B cell (primary cell): ENCODE results near the gene AMIGO1. TPM values are rescaled to one million over a fixed set of nuclear protein-coding genes. Genes with fewer than 3 reads are reported as not detected.
A peak's percentile ranks its signal among the peaks of the same experiment; 100 is the strongest.

Source experiments
- ATAC-seq: fragments of 200-7000 bp; cut with Tn5 transposase; one replicate; pipeline ENCODE4 v1.10.0; 2021; ENCODE audit warnings: low read depth, mild to moderate bottlenecking, moderate number of reproducible peaks, moderate library complexity
- CTCF ChIA-PET: fragments of 350-600 bp; sonication (Branson Sonifier 250); formaldehyde crosslinking; loops from one replicate; lab custom pipeline; 2021; ENCODE audit warnings: antibody characterized with exemption, inconsistent platforms; lab: Charles Lee
- POLR2A ChIA-PET: fragments of 350-600 bp; sonication (Branson Sonifier 250); formaldehyde crosslinking; loops from one replicate; lab custom pipeline; 2021; ENCODE audit warnings: antibody characterized with exemption; lab: Charles Lee
- DNase-seq: peaks from one replicate; pipeline ENCODE4 v3.0.0; 2013
- H2AFZ ChIP-seq: 2 replicates; pipeline ENCODE4 v1.6.1; 2012; ENCODE audit warnings: mild to moderate bottlenecking, low read depth, low read length; ENCODE audit not compliant: insufficient read depth, poor library complexity, severe bottlenecking
- H3K27ac ChIP-seq, 2 donors: 1 replicate in 1 of 2; 2 replicates in 1 of 2; pipeline ENCODE4 v1.5.1; 2012 to 2013; ENCODE audit warnings: low read length in 2 of 2, mild to moderate bottlenecking in 2 of 2, moderate library complexity in 1 of 2
- H3K27me3 ChIP-seq, 4 experiments: fragments of 200-600 bp in 1 of 4; sonication (generic) in 1 of 4; replicated peaks in 1 of 4; 1 replicate in 2 of 4; 2 replicates in 2 of 4; pipeline versions ENCODE4 v1.6.1 to v1.7.0; 2013 to 2016; ENCODE audit warnings: low read length in 3 of 4, mild to moderate bottlenecking in 2 of 4, mixed read lengths in 1 of 4, moderate library complexity in 1 of 4; ENCODE audit not compliant: insufficient read depth in 4 of 4, control insufficient read depth in 3 of 4; ENCODE audit errors: control extremely low read depth in 1 of 4
- H3K36me3 ChIP-seq, 2 experiments: replicated peaks in 1 of 2; 1 replicate in 1 of 2; 2 replicates in 1 of 2; pipeline versions ENCODE4 v1.6.1 to v1.7.1; 2013; ENCODE audit warnings: low read length in 1 of 2; ENCODE audit not compliant: insufficient read depth in 2 of 2, control insufficient read depth in 1 of 2; ENCODE audit errors: control extremely low read depth in 1 of 2, extremely low read depth in 1 of 2
- H3K4me1 ChIP-seq, 2 donors: fragments of 200-600 bp in 1 of 2; sonication (generic) in 1 of 2; 1 replicate in 1 of 2; 2 replicates in 1 of 2; pipeline versions ENCODE4 v1.5.1 to v1.6.1; 2013 to 2017; ENCODE audit warnings: low read length in 2 of 2; ENCODE audit not compliant: control insufficient read depth in 2 of 2, insufficient read depth in 2 of 2
- H3K4me2 ChIP-seq: replicated peaks from 2 replicates; pipeline ENCODE3; 2012; ENCODE audit warnings: mild to moderate bottlenecking, low read depth, low read length; ENCODE audit not compliant: poor library complexity, severe bottlenecking
- H3K4me3 ChIP-seq, 5 experiments: fragments of 200-600 bp in 1 of 5; sonication (generic) in 1 of 5; 1 replicate in 3 of 5; 2 replicates in 2 of 5; pipeline versions ENCODE4 v1.5.1 to v1.7.0; 2011 to 2016; ENCODE audit warnings: low read length in 4 of 5, mild to moderate bottlenecking in 4 of 5, low read depth in 2 of 5, control low read depth in 1 of 5, moderate library complexity in 1 of 5; ENCODE audit not compliant: insufficient read depth in 1 of 5; ENCODE audit errors: control extremely low read depth in 1 of 5, extremely low read depth in 1 of 5
- H3K79me2 ChIP-seq: fragments of 200-600 bp; sonication (generic); one replicate; pipeline ENCODE4 v1.6.0; 2016; ENCODE audit warnings: low read length; ENCODE audit not compliant: control insufficient read depth, insufficient read depth
- H3K9ac ChIP-seq: fragments of 200-600 bp; sonication (generic); 2 replicates; pipeline ENCODE4 v1.6.1; 2017; ENCODE audit warnings: mild to moderate bottlenecking, low read length, moderate library complexity
- H3K9me3 ChIP-seq, 3 donors: one replicate each; pipeline versions ENCODE4 v1.6.1 to v1.7.1; 2013; ENCODE audit warnings: low read length in 2 of 3; ENCODE audit not compliant: control insufficient read depth in 2 of 3, insufficient read depth in 1 of 3; ENCODE audit errors: control extremely low read depth in 1 of 3
- H4K20me1 ChIP-seq: 2 replicates; pipeline ENCODE4 v1.6.0; 2012; ENCODE audit warnings: mild to moderate bottlenecking, low read length; ENCODE audit not compliant: insufficient read depth, control insufficient read depth, poor library complexity, severe bottlenecking
- H3K27ac Mint-ChIP-seq: one replicate; pipeline ENCODE4 v1.8.0; 2021; ENCODE audit warnings: mixed read lengths
- H3K27me3 Mint-ChIP-seq: one replicate; pipeline ENCODE4 v1.8.0; 2021; ENCODE audit warnings: mixed read lengths
- H3K4me1 Mint-ChIP-seq: one replicate; pipeline ENCODE4 v1.8.0; 2021; ENCODE audit warnings: mixed read lengths
- H3K4me3 Mint-ChIP-seq: one replicate; pipeline ENCODE4 v1.8.0; 2021; ENCODE audit warnings: mixed read lengths
- H3K9me3 Mint-ChIP-seq: one replicate; pipeline ENCODE4 v1.8.0; 2022; ENCODE audit warnings: mixed read lengths; ENCODE audit not compliant: insufficient read depth
- EZH2 ChIP-seq: IDR thresholded peaks from 2 replicates; pipeline ENCODE4 v1.6.1; 2012; ENCODE audit warnings: borderline replicate concordance, low read depth, mild to moderate bottlenecking, moderate library complexity, low read length; ENCODE audit not compliant: insufficient read depth, poor library complexity, severe bottlenecking
- WGBS: methylation state at CpG from one replicate; pipeline ENCODE4 v1.1.5; 2013; ENCODE audit warnings: missing lambda C conversion rate; ENCODE audit not compliant: insufficient coverage; 5-methylcytosine and 5-hydroxymethylcytosine counted together
- intact Hi-C: fragments of 100-400 bp; cut with micrococcal nuclease; formaldehyde crosslinking; loops from one replicate; pipeline ENCODE4 v1.10.0; 2022
- polyA minus RNA-seq: library from RNA; depleted of rRNA, polyadenylated mRNA; stranded (reverse); fragments of >200 nt; gene quantifications from 2 replicates; pipeline ENCODE4 v1.2.3, GENCODE V29; 2012
- polyA plus RNA-seq: library from polyadenylated mRNA; depleted of rRNA; stranded (reverse); fragments of >200 nt; gene quantifications from 2 replicates; pipeline ENCODE4 v1.2.3, GENCODE V29; 2012
- total RNA-seq, 2 donors: library from RNA; stranded (reverse); fragments of 120-200 nt in 1 of 2; gene quantifications; 1 replicate in 1 of 2; 2 replicates in 1 of 2; pipeline versions ENCODE4 v1.2.3 to v1.2.4, GENCODE V29; 2013 to 2022
- TF ChIP-seq, protein P1 (sequence below): fragments of 200-600 bp; IDR thresholded peaks from one replicate; pipeline ENCODE4 v1.8.0; 2022; ENCODE audit warnings: antibody characterized with exemption, mild to moderate bottlenecking

The AMIGO1 gene, protein sequence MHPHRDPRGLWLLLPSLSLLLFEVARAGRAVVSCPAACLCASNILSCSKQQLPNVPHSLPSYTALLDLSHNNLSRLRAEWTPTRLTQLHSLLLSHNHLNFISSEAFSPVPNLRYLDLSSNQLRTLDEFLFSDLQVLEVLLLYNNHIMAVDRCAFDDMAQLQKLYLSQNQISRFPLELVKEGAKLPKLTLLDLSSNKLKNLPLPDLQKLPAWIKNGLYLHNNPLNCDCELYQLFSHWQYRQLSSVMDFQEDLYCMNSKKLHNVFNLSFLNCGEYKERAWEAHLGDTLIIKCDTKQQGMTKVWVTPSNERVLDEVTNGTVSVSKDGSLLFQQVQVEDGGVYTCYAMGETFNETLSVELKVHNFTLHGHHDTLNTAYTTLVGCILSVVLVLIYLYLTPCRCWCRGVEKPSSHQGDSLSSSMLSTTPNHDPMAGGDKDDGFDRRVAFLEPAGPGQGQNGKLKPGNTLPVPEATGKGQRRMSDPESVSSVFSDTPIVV
- total RNA-seq: 2.4 and 2.6 TPM in 2 replicates
- 0.70 TPM for total RNA-seq (2013)
- polyA plus RNA-seq: 0.19 and 0.20 TPM in 2 replicates
- 0.51 and 1.2 TPM in 2 replicates for polyA minus RNA-seq

DNA sequence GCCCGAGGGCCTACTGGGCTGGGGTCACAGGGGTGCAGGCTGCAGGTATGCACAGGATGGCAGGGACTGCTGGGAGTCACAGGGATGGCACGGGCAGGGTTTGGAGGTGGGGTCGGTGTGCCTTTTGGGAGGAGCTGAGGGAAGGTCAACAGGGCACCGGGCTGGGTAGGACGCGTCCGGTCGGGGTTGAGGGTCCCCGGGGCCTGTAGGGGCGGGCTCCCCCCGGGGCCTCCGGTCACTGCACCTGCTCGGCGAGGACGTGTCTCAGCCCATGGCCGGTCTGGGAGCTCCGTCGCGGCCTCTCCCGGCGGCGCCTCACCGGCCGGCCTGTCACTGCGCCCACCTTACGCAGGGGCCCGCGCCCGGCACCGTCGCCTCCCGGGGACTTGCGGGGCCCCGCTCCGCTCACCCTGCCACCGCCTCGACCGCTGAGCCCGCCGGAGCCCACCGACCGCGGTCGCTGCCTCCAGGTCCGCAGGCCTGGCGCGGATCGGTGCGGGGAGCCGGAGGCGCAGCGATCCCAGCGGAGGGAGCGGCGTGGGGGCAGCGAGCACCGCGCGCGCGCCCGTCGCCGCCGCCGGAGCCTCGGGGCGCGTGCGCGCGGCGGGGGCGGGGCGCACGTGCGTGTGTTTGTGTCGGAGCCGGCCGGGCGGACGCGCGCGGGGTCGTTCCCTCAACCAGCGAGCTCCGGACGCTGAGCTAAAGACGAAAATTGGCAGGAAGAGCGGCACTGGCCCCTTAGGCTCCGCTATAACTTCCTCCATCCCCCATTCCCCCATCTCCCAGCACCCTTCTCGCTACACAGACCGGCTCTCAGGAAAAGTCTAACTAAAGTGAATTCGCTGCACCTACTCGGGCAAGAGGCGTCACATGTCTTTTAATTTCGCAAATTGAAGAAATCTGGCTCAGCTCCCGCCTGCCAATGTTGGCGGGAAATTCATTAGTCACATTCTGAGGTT, at the start of gene AMIGO1:
Gene AMIGO1 (minus strand): TSS at position 552 of the 959 bp plus-strand sequence. CDS start 815 bp downstream, outside the sequence.
- intact Hi-C loops: loop anchor here (1.0 kb wide), 2 partner anchors 15 to 26 kb away; partner anchors contain the start of genes ATXN7L2 and CYB561D1
- H3K4me1 ChIP-seq: peaks cover 11 to 15% of the 10 kb centered on the region in 2 donors
- no peaks in the 10 kb centered on the region for H3K9me3 ChIP-seq
- Mint-ChIP-seq H3K4me3 (peak within 1 kb of the TSS; percentile 92), H3K27ac (peak within 1 kb of the TSS; percentile 37), H3K4me1 (peaks cover 18% of the 10 kb centered on the region), H3K27me3 (peaks cover 37% of the 10 kb centered on the region), H3K9me3 (no peaks in the 10 kb centered on the region)
- H3K79me2 ChIP-seq: no peaks in the 10 kb centered on the region
- peak within 1 kb of the TSS; percentile 80 for H2AFZ ChIP-seq
- ChIA-PET CTCF (interaction anchor here (1.6 to 37.9 kb wide), 4 partner anchors 16 to 131 kb away, joined by 3 to 926 read pairs (median 20); partner anchors contain the start of genes CYB561D1 and GPR61), POLR2A (interaction anchor here (0.6 to 1.0 kb wide), 3 partner anchors 23 to 26 kb away, joined by 3 to 6 read pairs (median 5); partner anchors contain the start of gene ATXN7L2)
- H4K20me1 ChIP-seq: no peaks in the 10 kb centered on the region
- H3K4me3 ChIP-seq: peak within 1 kb of the TSS; percentile 49 to 64 (median 62)
- peak; percentile 81 for DNase-seq
- WGBS: 3% methylated on average over 95 of the region's 100 CpGs
- no peak within 1 kb of the TSS for H3K27ac ChIP-seq
- ATAC-seq: peak; percentile 84
- peak within 1 kb of the TSS; percentile 87 for H3K4me2 ChIP-seq
- TF ChIP-seq, protein P1, sequence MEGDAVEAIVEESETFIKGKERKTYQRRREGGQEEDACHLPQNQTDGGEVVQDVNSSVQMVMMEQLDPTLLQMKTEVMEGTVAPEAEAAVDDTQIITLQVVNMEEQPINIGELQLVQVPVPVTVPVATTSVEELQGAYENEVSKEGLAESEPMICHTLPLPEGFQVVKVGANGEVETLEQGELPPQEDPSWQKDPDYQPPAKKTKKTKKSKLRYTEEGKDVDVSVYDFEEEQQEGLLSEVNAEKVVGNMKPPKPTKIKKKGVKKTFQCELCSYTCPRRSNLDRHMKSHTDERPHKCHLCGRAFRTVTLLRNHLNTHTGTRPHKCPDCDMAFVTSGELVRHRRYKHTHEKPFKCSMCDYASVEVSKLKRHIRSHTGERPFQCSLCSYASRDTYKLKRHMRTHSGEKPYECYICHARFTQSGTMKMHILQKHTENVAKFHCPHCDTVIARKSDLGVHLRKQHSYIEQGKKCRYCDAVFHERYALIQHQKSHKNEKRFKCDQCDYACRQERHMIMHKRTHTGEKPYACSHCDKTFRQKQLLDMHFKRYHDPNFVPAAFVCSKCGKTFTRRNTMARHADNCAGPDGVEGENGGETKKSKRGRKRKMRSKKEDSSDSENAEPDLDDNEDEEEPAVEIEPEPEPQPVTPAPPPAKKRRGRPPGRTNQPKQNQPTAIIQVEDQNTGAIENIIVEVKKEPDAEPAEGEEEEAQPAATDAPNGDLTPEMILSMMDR: no peak
- TF ChIP-seq EZH2: no peak
- no peaks in the 10 kb centered on the region for H3K36me3 ChIP-seq
- H3K9ac ChIP-seq: peak within 1 kb of the TSS; percentile 65
- H3K27me3 ChIP-seq: peaks cover 0 to 9% (median 5%) of the 10 kb centered on the region in 4 experiments
